ENCODE measurements around the gene TNIP3. TPM values are rescaled to one million over a fixed set of nuclear protein-coding genes. Genes with fewer than 3 reads are reported as not detected.
"Not testable (repeated sequence)": the region's sequence is repeated elsewhere in the genome, so short reads cannot be mapped to it uniquely, and the experiment has no call there.

TNIP3 gene, protein sequence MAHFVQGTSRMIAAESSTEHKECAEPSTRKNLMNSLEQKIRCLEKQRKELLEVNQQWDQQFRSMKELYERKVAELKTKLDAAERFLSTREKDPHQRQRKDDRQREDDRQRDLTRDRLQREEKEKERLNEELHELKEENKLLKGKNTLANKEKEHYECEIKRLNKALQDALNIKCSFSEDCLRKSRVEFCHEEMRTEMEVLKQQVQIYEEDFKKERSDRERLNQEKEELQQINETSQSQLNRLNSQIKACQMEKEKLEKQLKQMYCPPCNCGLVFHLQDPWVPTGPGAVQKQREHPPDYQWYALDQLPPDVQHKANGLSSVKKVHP
- not detected in 2 replicates for total RNA-seq (2014; rRNA removed; shearing (Covaris generic))
- not detected in 2 replicates for polyA plus RNA-seq (2015; cell fraction: cytosol; rRNA removed)
- not detected in 2 replicates for polyA plus RNA-seq (2015; cell fraction: nucleus; rRNA removed)

DNA sequence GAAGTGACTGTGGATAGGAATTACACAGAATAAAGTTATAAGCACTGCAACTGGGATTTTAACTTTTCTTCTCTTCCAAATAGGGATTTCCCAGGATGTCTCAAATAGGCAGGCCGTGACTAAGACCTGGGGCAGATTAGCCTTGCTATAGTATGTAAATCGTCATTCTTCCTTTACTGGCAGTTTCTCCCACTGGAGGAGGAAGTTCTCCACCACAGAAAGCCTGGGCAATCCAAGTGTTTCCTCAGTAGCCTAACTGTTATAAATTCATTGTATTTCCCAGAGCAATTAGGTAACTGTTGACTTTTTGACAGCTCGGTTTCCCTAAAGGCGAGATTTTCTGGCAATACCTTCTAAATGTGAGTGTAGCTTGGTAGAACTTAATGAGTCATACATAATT, at the start of gene TNIP3:
Gene TNIP3 (minus strand): TSS at position 31 of the 400 bp plus-strand sequence. CDS start 196 bp downstream, outside the sequence.
- in situ Hi-C loops (cut with HindIII; ENCODE audit: low pct_unique_long_range_greater_than_20kb, low sequenced_read_pairs): no loop called here
- no peak for DNase-seq (ENCODE audit: low read depth, low spot score)

DNA sequence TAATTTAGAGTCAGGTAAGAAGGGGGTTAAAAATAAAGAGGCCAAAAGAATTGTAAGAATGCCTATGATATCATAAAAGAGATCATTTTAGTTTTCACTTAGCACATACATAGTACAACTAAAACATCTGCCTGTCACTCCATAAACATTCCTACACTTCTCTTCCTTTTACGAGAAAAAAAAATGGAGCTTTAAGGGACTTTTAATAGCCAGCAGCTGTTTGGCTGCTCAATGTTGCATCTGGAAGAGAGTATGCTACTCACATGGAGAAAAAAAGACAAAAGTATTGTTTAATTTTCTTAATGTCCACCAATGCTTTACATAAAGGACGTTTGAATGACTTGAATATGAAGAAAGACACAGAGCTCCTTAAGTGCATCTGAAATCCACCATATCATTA, 48.7 kb upstream of the TNIP3 start:
- DNase-seq (ENCODE audit: low read depth, low spot score): no peak
- in situ Hi-C loops (cut with HindIII; ENCODE audit: low pct_unique_long_range_greater_than_20kb, low sequenced_read_pairs): no loop called here

DNA sequence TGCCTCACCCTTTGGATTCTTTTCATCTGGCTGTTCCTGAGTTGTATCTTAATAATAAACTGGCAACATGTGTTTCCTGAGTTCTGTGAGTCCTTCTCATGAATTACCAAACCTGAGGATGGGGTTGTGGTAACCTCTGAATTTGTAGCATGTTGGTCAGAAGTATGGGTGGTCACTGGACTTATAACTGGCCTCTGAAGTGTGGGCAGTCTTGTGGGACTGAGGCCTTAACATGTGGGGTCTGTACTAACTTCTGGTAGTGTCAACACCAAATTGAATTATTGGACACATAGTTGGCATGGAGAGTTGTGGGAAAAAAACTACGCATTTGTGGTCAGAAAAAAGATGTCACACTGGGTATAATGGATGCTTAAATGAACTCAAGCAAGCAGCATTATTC, 45.0 kb upstream of the TNIP3 start:
- in situ Hi-C loops (cut with HindIII; ENCODE audit: low pct_unique_long_range_greater_than_20kb, low sequenced_read_pairs): no loop called here
- no peak for DNase-seq (ENCODE audit: low read depth, low spot score)

DNA sequence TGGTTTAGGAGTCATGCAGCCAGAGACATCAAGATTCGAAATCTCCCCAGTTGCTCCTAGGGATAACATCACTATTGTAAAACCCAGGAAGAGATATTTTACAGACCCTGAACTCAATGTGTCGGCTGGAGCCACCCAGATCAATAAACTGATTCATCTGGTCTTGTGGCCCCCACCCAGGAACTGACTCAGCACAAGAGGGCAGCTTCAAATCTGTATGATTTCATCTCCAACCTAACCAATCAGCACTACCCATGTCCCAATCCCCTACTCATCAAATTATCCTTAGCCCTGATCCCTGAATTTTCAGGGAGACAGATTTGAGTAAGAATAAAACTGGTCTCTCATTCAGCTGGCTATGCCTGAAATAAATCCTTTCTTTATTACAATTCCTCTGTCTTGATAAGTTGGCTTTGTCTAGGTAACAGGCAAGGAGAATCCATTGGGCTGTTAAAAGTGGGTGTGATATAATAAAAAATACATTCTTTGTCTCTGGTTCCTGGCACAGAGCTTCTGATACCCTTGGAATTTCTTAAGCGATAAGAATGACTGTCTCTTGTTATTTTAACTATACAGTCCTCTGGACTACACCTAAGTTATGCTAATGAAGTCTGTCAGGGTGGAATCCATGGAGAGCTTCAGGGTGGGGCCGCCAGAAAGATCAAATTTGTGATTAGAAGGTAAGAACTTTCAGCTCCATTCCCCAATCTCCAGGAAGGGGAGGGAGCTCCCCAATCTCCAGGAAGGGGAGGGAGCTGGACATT, 44.3 kb upstream of the TNIP3 start:
- in situ Hi-C loops (cut with HindIII; ENCODE audit: low pct_unique_long_range_greater_than_20kb, low sequenced_read_pairs): no loop called here
- DNase-seq (ENCODE audit: low read depth, low spot score): no peak

DNA sequence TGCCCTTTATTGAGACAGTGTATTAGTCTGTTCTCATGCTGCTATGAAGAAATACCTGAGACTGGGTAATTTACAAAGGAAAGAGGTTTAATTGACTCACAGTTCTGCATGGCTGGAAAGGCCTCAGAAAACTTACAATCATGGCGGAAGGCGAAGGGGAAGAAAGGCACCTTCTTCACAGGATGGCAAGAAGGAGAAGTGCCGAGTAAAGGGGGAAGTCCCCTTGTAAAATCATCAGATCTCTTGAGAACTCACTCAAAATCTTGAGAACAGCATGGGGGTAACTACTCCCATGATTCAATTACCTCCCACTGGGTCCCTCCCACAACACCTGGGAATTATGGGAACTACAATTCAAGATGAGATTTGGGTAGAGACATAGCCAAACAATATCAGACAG, 41.7 kb upstream of the TNIP3 start:
- in situ Hi-C loops (cut with HindIII; ENCODE audit: low pct_unique_long_range_greater_than_20kb, low sequenced_read_pairs): not testable (repeated sequence)

DNA sequence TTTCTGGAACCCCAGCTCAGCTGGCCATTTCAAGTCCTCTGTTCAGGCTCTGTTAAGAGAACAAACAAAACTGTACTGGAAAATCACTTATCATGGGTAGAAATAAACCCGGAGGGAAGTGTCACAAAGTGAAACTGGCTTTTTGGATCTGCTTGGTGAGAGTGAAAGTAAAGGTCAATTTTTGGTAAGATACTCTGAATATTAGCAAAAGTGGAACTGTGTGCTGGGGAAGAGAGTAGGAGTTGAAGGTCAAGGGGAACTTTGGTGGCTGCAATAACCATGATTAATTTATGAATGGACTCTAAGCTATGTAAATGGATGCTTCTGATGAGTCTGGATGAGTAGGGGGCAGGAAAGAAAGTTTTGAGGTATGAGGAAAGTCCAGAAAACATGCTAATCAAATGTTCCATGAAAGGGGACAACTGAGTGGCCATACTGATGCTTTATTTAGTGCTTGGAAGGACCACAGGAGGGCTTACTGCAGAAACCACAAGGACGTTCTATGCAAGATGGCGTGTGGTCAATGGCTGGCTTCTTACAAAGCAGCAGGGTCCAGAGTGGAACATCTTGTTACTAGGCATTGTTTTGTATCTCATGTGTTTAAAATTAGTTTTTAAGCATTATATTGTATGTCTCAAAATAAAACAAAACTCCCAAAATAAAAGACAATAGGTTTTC, 36.8 kb upstream of the TNIP3 start:
- in situ Hi-C loops (cut with HindIII; ENCODE audit: low pct_unique_long_range_greater_than_20kb, low sequenced_read_pairs): no loop called here
- no peak for DNase-seq (ENCODE audit: low read depth, low spot score)

More for the DNA sequence above, 41.7 kb upstream of the TNIP3 start:
- DNase-seq (ENCODE audit: low read depth, low spot score): not testable (repeated sequence)

DNA sequence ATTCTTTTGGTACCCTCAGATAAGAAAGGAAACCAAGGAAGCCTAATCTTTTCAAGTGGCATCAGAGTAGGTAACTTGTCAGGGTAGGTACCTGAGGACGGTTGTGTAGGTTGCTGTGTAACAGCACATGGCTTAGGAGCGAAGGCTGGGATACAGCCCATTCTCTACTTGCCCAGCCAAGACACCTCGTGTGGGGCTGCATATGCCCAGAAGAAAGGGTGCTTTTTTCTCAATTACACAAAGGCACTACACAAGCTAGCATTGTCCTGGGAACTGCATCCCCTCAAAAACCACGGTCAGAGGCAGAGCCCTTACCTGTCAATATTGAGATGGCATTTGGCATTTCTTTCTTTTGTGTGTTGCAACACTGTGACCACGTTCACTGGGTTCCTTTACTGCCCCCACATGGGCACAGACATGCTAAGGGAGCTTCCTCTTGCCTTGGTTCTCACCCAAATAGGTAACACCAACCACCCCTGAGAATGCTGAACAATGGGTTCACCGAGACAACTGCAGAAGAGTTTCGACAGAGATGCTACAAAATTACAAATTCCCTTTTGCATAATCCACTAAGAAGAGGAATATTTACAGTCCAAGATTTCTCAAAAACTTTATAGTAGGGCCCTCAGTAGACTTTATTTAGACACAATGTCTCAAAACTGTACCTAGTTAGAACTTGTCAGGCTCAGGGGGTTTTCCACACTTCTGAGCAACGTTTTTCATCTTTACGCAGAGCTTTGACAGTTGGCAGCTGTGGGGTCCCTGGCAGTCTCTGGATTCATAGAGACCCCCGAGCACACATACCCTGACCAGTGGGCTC, 35.8 kb upstream of the TNIP3 start:
- in situ Hi-C loops (cut with HindIII; ENCODE audit: low pct_unique_long_range_greater_than_20kb, low sequenced_read_pairs): no loop called here
- DNase-seq (ENCODE audit: low read depth, low spot score): no peak

DNA sequence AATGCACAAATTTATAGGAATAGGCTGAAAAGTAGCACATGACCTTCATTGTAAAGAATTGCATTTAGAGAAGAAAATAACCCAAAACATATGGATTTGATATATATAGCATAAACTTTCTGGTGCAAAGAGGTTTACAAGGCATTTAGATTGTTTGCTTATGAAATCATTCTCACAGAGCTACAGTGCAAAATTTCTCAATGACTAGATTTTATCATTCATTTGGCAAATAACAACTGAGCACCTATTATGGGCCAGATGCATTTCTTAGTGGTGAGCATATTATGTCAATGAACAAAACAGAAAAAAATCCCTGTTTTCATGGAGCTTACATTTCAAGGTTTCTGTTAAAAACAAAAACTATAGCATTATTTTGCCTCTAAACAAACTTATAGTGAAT, 34.1 kb upstream of the TNIP3 start:
- DNase-seq (ENCODE audit: low read depth, low spot score): no peak
- in situ Hi-C loops (cut with HindIII; ENCODE audit: low pct_unique_long_range_greater_than_20kb, low sequenced_read_pairs): no loop called here

DNA sequence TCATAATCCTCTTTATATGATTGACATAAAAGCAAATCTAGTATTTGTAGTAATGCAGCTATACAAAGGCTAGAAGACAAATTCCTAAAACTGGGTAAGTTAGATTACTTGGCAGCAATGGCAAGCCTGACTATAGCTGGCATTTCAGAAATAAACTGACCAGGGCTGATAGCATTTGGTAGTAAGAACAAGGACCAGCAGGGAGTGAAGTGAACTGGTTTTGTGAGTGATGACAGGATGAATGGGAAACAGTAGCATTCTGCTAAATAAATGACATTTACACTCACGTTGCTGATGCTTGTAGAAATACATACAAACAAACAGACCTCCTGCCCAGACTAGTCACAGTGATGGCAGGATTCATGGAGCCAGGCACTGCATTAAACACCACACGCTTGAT, 31.5 kb upstream of the TNIP3 start:
- in situ Hi-C loops (cut with HindIII; ENCODE audit: low pct_unique_long_range_greater_than_20kb, low sequenced_read_pairs): no loop called here

DNA sequence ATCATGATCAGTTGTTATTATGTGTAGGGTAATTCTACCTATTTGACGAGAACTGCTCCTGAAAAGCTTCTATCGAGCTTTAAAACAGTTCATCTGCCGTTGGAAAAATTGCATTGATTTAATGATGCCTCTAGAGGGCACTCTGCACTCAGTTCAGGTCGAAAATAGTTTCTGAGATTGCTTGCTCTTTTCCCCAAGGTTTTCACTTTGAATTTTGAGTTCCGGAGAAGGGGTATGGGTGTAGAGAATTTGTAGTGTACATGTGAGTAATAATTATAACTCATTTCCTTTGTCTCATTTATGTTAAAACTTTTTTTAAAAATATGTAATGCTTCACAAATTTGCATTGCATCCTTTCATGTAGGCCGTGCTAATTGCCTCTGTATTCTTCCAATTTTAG, 28.4 kb upstream of the TNIP3 start:
- in situ Hi-C loops (cut with HindIII; ENCODE audit: low pct_unique_long_range_greater_than_20kb, low sequenced_read_pairs): no loop called here
- DNase-seq (ENCODE audit: low read depth, low spot score): peak; percentile 54

More for the DNA sequence above, 31.5 kb upstream of the TNIP3 start:
- DNase-seq (ENCODE audit: low read depth, low spot score): no peak

DNA sequence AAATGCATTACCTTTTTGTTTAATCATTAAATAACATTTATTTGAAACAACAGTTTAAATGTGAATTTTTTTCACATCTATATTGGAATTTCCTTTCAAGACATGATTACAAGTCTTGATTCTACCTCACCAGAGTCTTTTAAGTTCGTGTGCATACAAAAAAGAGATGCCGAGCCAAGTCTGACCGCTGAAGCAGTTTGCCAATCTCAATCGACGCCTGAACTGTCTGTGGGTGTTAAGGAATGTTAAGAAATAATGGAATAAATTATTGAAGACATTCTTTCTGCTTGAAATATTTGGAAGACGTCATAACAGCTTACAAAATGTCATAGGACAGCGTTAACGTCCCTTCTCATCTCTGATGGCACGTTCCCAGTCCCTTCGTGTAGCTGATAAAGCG, 27.9 kb upstream of the TNIP3 start:
- in situ Hi-C loops (cut with HindIII; ENCODE audit: low pct_unique_long_range_greater_than_20kb, low sequenced_read_pairs): no loop called here
- DNase-seq (ENCODE audit: low read depth, low spot score): peak; percentile 1

DNA sequence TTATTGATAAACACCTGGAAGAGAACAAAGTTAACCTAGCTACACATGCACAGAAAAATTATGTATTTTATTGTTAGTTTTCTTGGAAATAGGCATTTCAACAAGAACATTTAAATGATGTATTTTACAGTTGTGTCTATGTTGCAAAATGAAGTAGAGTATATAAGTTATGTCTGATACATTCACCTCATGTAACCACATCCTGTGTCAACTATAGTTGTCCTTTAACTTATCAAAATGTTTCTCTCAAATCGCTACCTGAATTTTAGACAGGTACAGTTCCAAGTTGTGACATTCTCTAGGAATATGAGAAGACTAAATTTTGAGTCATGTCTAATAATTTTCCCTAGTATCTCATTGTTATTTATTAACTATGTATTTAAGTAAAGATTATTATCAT, 27.2 kb upstream of the TNIP3 start:
- in situ Hi-C loops (cut with HindIII; ENCODE audit: low pct_unique_long_range_greater_than_20kb, low sequenced_read_pairs): no loop called here
- DNase-seq (ENCODE audit: low read depth, low spot score): no peak

DNA sequence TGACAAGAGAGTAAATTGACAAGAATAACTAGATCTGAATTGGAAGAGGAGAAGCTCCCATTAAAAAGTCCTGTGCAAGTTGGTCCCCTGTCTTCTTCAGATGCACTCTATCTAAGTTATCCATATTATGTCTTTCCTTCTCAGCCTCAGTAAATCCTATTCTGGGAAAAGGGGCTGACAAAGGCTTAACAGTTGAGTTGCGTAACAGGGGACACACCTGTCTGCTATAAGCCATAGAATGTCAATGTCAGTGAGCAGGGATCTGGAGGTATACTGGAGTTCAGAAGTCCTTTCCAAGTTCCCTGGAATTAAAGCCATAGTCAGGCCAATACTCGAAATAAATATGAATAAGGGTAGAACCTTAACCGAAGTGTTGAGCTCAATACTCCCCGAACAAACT, 26.3 kb upstream of the TNIP3 start:
- in situ Hi-C loops (cut with HindIII; ENCODE audit: low pct_unique_long_range_greater_than_20kb, low sequenced_read_pairs): no loop called here
- no peak for DNase-seq (ENCODE audit: low read depth, low spot score)

DNA sequence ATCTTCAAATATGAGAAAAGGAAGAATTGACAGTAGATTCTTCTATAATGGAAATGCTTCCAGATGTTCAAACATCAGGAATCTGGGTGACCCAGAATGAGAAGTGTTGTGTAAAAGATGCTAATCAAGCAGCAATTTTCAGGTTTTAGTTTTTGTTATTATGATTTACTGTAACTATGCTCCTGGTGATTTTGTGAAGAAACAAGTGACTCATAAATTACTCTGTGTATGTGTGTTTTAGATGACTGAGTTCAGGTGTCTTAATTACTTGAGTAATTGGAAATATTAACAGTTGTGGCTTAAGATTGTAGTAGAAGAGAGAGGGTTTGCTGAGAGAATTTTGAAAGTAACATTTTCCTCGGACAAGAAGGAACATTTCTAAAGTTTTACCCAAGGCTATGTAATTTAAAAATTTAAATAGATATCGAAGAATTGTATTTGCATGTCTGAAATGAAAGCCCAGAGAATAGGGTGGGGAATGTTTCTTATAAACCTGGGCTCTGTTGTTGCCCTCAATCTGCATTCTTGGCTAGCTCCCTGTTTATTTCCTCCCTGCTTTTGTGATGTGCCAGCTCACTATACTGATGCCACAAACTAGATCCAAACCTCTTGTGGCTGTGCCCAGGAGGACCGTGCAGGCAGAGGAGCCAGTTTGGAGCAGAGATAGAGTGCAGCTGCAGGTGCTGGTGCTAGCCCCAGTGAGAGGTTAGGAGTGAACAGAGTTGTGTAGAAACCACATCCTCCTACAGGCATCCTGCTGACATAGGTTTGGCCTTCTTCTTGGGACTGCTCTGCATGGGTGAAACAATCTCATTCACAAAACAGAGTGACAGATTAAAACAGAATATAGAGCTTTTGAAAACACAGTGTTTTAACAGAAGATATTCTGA, 25.4 kb upstream of the TNIP3 start:
- in situ Hi-C loops (cut with HindIII; ENCODE audit: low pct_unique_long_range_greater_than_20kb, low sequenced_read_pairs): no loop called here
- DNase-seq (ENCODE audit: low read depth, low spot score): no peak

DNA sequence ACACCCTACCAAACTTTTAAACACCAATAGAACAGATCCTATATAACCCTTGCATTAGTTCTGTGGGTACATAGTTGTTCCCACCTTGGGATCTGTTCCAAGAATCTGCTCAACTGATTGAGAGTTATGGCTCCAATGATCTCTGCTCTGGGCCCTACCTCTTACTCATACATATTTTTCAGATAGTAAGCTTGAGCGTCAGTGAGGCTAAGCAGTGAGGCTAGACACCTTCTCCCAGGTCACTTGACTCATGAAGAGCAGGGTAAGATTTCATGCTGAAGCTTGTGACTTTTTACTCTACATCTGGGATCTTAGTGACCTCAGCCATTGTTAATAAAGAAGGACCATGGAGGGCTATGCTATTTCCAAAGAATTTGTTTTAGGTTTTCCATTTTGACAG, 23.1 kb upstream of the TNIP3 start:
- no peak for DNase-seq (ENCODE audit: low read depth, low spot score)
- in situ Hi-C loops (cut with HindIII; ENCODE audit: low pct_unique_long_range_greater_than_20kb, low sequenced_read_pairs): no loop called here

DNA sequence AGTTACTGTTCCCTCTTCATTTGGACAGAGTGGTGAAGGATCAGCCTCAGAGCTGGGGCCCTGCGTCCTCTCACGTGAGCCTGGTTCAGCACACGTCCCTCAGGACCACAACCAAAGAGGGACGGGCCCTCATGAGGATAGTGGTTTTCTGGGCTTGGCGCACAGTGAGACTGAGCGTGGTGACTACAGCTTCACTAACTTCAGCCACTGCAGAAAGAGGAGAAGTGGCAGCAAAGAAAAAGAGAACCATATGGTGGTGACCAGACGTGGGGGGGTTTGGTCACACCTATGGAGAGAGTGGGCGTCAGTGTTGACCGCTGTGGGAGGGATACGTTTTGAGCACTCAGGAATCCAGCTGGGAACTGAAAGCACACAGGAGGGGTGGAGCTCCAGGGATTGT, 21.8 kb upstream of the TNIP3 start:
- in situ Hi-C loops (cut with HindIII; ENCODE audit: low pct_unique_long_range_greater_than_20kb, low sequenced_read_pairs): no loop called here
- no peak for DNase-seq (ENCODE audit: low read depth, low spot score)

DNA sequence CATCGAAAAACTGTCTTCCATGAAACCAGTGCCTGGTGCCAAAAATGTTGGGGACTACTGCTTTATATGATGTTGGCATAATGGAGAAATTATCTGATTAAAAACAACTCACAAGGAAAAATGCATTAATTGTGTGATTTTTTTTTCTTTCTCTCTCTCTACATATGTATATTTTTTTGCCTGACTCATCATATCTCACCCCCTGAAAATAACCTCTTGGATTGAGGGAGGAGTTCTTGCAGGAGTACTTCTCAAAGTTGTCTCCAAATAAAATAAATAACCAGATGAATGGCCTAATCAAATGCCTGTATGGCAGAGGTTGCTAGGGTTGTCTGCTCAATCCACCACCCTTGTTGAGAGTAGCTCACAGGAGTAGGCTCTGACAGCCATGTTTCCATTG, 19.9 kb upstream of the TNIP3 start:
- in situ Hi-C loops (cut with HindIII; ENCODE audit: low pct_unique_long_range_greater_than_20kb, low sequenced_read_pairs): no loop called here
- DNase-seq (ENCODE audit: low read depth, low spot score): no peak

Data from SK-MEL-5 (cell line).